A549 (cell line): ENCODE results near the gene UNC119B. TPM values are rescaled to one million over a fixed set of nuclear protein-coding genes. Genes with fewer than 3 reads are reported as not detected.

ENCODE experiments used
- ATAC-seq, 2 experiments: fragments of 200-7000 bp in 1 of 2; fragments of >200 bp in 1 of 2; cut with Nextera tagmentation in 1 of 2; cut with Tn5 transposase in 1 of 2; 3 replicates each; pipeline versions ENCODE4 v1.8.0 to v1.9.1; 2018 to 2020; ENCODE audit warnings: mild to moderate bottlenecking in 1 of 2, moderate library complexity in 1 of 2
- CTCF ChIA-PET: fragments of 300-600 bp; sonication (Branson Sonifier 250); formaldehyde crosslinking; extraction: SDS; loops from one replicate; lab custom pipeline; 2021; ENCODE audit warnings: antibody characterized with exemption, inconsistent platforms; lab: Yijun Ruan, JAX
- POLR2A ChIA-PET: fragments of 350-600 bp; formaldehyde crosslinking; extraction: SDS; loops from one replicate; lab custom pipeline; 2021; ENCODE audit warnings: antibody characterized with exemption, inconsistent platforms; lab: Yijun Ruan, JAX
- DNase-seq, 2 experiments: peaks; one replicate each; pipeline versions ENCODE4 v3.0.0 to v3.0.0-alpha.2; 2011 to 2016; ENCODE audit warnings: low read depth in 1 of 2, low spot score in 1 of 2
- FAIRE-seq: peaks from 2 replicates; lab custom pipeline; 2011; peaks lifted over from hg19 to GRCh38; lab: Jason Lieb, UNC
- H3K27ac ChIP-seq, 2 experiments: fragments of >200 bp; sonication (Bioruptor Twin); formaldehyde crosslinking; 3 replicates each; pipeline ENCODE4 v1.5.1; 2016 to 2017
- H3K4me1 ChIP-seq: fragments of >200 bp; sonication (Bioruptor Twin); formaldehyde crosslinking; 3 replicates; pipeline ENCODE4 v1.6.1; 2016
- H3K4me2 ChIP-seq: fragments of >200 bp; sonication (Bioruptor Twin); formaldehyde crosslinking; 3 replicates; pipeline ENCODE4 v1.6.1; 2016
- H3K4me3 ChIP-seq: fragments of >200 bp; sonication (Bioruptor Twin); formaldehyde crosslinking; 3 replicates; pipeline ENCODE4 v1.5.1; 2016
- H3K9me3 ChIP-seq: fragments of >200 bp; sonication (Bioruptor Twin); formaldehyde crosslinking; 3 replicates; pipeline ENCODE4 v1.6.1; 2016
- CBX8 ChIP-seq: fragments of 200-600 bp; sonication (generic); IDR thresholded peaks from 2 replicates; pipeline ENCODE4 v1.6.1; 2016
- CEBPB ChIP-seq, 2 experiments: fragments of >200 bp in 1 of 2; sonication (Bioruptor Twin) in 1 of 2; formaldehyde crosslinking in 1 of 2; IDR thresholded peaks; 2 replicates each; pipeline ENCODE4 v1.6.1; 2012 to 2016
- CTCF ChIP-seq: fragments of >200 bp; sonication (Bioruptor Twin); formaldehyde crosslinking; IDR thresholded peaks from 3 replicates; pipeline ENCODE4 v1.5.1; 2016
- E2F6 ChIP-seq: IDR thresholded peaks from 2 replicates; pipeline ENCODE4 v1.6.1; 2012; ENCODE audit warnings: low read depth, borderline replicate concordance
- EP300 ChIP-seq, 2 experiments: fragments of >200 bp; sonication (Bioruptor Twin); formaldehyde crosslinking; IDR thresholded peaks; 2 replicates in 1 of 2; 3 replicates in 1 of 2; pipeline ENCODE4 v1.6.1; 2016 to 2017
- FOSB ChIP-seq: fragments of 250-450 bp; sonication (Bioruptor Pico); IDR thresholded peaks from 2 replicates; pipeline ENCODE4 v1.5.0; 2020; ENCODE audit warnings: mild to moderate bottlenecking, moderate library complexity
- FOSL2 ChIP-seq, 2 experiments: fragments of 450-650 bp in 1 of 2; fragments of >200 bp in 1 of 2; sonication (Bioruptor Twin) in 1 of 2; formaldehyde crosslinking; IDR thresholded peaks; 2 replicates each; pipeline versions ENCODE4 v1.5.0 to v1.6.1; 2016 to 2020; ENCODE audit warnings: mild to moderate bottlenecking in 1 of 2, moderate library complexity in 1 of 2
- HDAC2 ChIP-seq: fragments of 200-600 bp; sonication (generic); IDR thresholded peaks from 2 replicates; pipeline ENCODE4 v1.6.1; 2016
- HOXB13 ChIP-seq: fragments of 250-450 bp; sonication (Bioruptor Pico); IDR thresholded peaks from 2 replicates; pipeline ENCODE4 v1.5.0; 2020; ENCODE audit warnings: low read depth, mild to moderate bottlenecking, moderate library complexity
- NFE2L2 ChIP-seq: fragments of 150-350 bp; conservative IDR thresholded peaks from 2 replicates; pipeline ENCODE4 v1.6.1; 2014; ENCODE audit warnings: low read length
- NR3C1 ChIP-seq: fragments of >200 bp; sonication (Bioruptor Twin); formaldehyde crosslinking; IDR thresholded peaks from 3 replicates; pipeline ENCODE4 v1.6.1; 2017
- PHF8 ChIP-seq: fragments of 200-600 bp; sonication (generic); IDR thresholded peaks from 2 replicates; pipeline ENCODE4 v1.6.1; 2016; ENCODE audit warnings: low read depth, mild to moderate bottlenecking, antibody characterized with exemption, moderate library complexity, borderline replicate concordance
- RAD21 ChIP-seq, 2 experiments: fragments of >200 bp in 1 of 2; sonication (Bioruptor Twin) in 1 of 2; formaldehyde crosslinking in 1 of 2; IDR thresholded peaks in 1 of 2; conservative IDR thresholded peaks in 1 of 2; 2 replicates in 1 of 2; 3 replicates in 1 of 2; pipeline ENCODE4 v1.6.1; 2012 to 2018; ENCODE audit warnings: inconsistent platforms in 1 of 2
- REST ChIP-seq: fragments of 200-600 bp; sonication (generic); IDR thresholded peaks from 2 replicates; pipeline ENCODE4 v1.6.1; 2016; ENCODE audit warnings: antibody characterized with exemption, mild to moderate bottlenecking, moderate library complexity
- WGBS: methylation state at CpG from one replicate; pipeline ENCODE4 v1.1.6; 2017; ENCODE audit errors: missing lambda C conversion rate; 5-methylcytosine and 5-hydroxymethylcytosine counted together
- polyA plus RNA-seq, 4 experiments: library from polyadenylated mRNA; depleted of rRNA in 3 of 4; stranded (reverse); fragments of >200 nt; fragmentation: RNase III in 1 of 4; extraction: RNeasy Plus Mini Kit Qiagen cat#74134 plus additional on column Dnase treatment in 1 of 4; gene quantifications; 2 replicates in 3 of 4; 3 replicates in 1 of 4; pipeline ENCODE4 v1.2.3, GENCODE V29; 2011 to 2017
- TF ChIP-seq, protein P1 (sequence below): fragments of >200 bp; sonication (Bioruptor Twin); formaldehyde crosslinking; IDR thresholded peaks from 2 replicates; pipeline ENCODE4 v1.6.1; 2016

UNC119B gene
- polyA plus RNA-seq, 2 of the 4 experiments (the other 2 are of a cell fraction): 25.8 to 41.5 TPM

GRCh38 chr12:120749256-120749655, 39.0 kb downstream of the UNC119B start:
- CTCF ChIA-PET: interaction anchor here (0.6 to 1.2 kb wide), 2 partner anchors 23 to 223 kb away, joined by 3 read pairs; no protein-coding TSS in a partner anchor
- Histone ChIP-seq H3K27ac (no peak overlapping the region), H3K4me2 (no peak overlapping the region), H3K4me1 (no peaks in the 10 kb centered on the region), H3K4me3 (no peak overlapping the region), H3K9me3 (no peaks in the 10 kb centered on the region)
- TF ChIP-seq NR3C1: no peak
- no peak for TF ChIP-seq RAD21 (conservative IDR thresholded peaks at IDR 0.05 in 1 of 2, IDR thresholded peaks at IDR 0.05 in 1 of 2)
- TF ChIP-seq PHF8: no peak
- no peak for TF ChIP-seq FOSB (CRISPR knock-in tag)
- DNase-seq (no peak), FAIRE-seq (no peak), ATAC-seq (no peak)
- POLR2A ChIA-PET: no interaction called here
- WGBS: 71% methylated on average over 5 of the region's 5 CpGs

GRCh38 chr12:120750806-120751205, 40.5 kb downstream of the UNC119B start:
- no peaks in the 10 kb centered on the region for H3K9me3 ChIP-seq
- H3K4me3 ChIP-seq: no peak overlapping the region
- FAIRE-seq (no peak), DNase-seq (no peak), ATAC-seq (no peak)
- ChIA-PET POLR2A (no interaction called here), CTCF (interaction anchor here (0.6 to 1.5 kb wide), 5 partner anchors 8 to 104 kb away, joined by 3 to 7 read pairs (median 4); no protein-coding TSS in a partner anchor)
- 0 out of 3 replicates have a peak, but pooled peaks have one; percentile 10 for TF ChIP-seq CTCF
- TF ChIP-seq REST: no peak
- TF ChIP-seq RAD21 (conservative IDR thresholded peaks at IDR 0.05 in 1 of 2, IDR thresholded peaks at IDR 0.05 in 1 of 2): 0 out of 5 replicates have a peak, but pooled peaks of 1 of the 2 experiments have one; percentile 18
- no peaks in the 10 kb centered on the region for H3K4me1 ChIP-seq
- H3K27ac ChIP-seq: no peak overlapping the region
- WGBS: 93% methylated on average over 5 of the region's 5 CpGs
- H3K4me2 ChIP-seq: no peak overlapping the region

DNA sequence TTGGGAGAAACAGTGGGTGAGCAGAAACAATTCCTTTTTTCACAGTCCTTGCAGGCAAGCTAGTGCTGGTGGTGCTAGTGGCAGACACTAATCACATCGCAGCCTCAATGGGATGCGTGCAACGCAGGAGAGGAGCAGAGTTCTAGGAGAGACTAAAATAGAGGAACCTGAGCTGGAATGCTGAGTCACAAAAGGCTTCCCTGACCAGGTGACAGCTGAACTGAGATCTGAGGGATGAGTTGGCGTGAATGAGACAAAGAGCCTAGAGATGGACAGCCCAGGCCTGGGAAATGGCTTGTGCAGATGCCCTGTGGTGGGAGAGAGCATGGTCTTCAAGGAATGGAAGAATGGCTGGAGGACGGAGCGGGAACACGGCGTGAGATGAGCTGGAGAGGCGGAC, 41.1 kb downstream of the UNC119B start:
- H3K4me2 ChIP-seq: no peak overlapping the region
- no peak for FAIRE-seq
- no peaks in the 10 kb centered on the region for H3K9me3 ChIP-seq
- POLR2A ChIA-PET: no interaction called here
- peak in 1 of 2 experiments; percentile 33; a peak in 3 of 6 replicates for ATAC-seq
- no peak overlapping the region for H3K4me3 ChIP-seq
- H3K4me1 ChIP-seq: no peaks in the 10 kb centered on the region
- DNase-seq: peak in 1 of 2 experiments; percentile 30
- CTCF ChIA-PET: interaction anchor here (0.6 to 1.4 kb wide), 4 partner anchors 10 to 148 kb away, joined by 3 to 5 read pairs (median 4); no protein-coding TSS in a partner anchor
- 96% methylated on average over 9 of the region's 9 CpGs for WGBS
- no peak for TF ChIP-seq EP300 (IDR thresholded peaks at IDR 0.05)
- TF ChIP-seq FOSL2 (IDR thresholded peaks at IDR 0.05): no peak
- TF ChIP-seq FOSL2 (CRISPR knock-in tag; IDR thresholded peaks at IDR 0.05): no peak
- TF ChIP-seq HOXB13: no peak
- 0 out of 2 replicates have a peak, but pooled peaks have one; percentile 12 for TF ChIP-seq NFE2L2
- TF ChIP-seq, protein P1, sequence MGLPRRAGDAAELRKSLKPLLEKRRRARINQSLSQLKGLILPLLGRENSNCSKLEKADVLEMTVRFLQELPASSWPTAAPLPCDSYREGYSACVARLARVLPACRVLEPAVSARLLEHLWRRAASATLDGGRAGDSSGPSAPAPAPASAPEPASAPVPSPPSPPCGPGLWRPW: no peak
- no peak overlapping the region for H3K27ac ChIP-seq

- ATAC-seq (no peak), FAIRE-seq (no peak), DNase-seq (no peak)
- Histone ChIP-seq H3K4me3 (no peak overlapping the region), H3K4me1 (no peaks in the 10 kb centered on the region), H3K27ac (no peak overlapping the region), H3K4me2 (no peak overlapping the region), H3K9me3 (no peaks in the 10 kb centered on the region)
- ChIA-PET POLR2A (no interaction called here), CTCF (interaction anchor here (0.7 to 1.3 kb wide), 2 partner anchors 102 to 171 kb away, joined by 3 read pairs; no protein-coding TSS in a partner anchor)
- no peak for TF ChIP-seq CBX8
- TF ChIP-seq CEBPB (IDR thresholded peaks at IDR 0.05): no peak
- no peak for TF ChIP-seq E2F6
- no peak for TF ChIP-seq HDAC2
- TF ChIP-seq PHF8: no peak
These were observed 44.5 kb downstream of the UNC119B start for GRCh38 chr12:120754792-120755191.
